ENCODE data around the gene DUOX2.

The DUOX2 gene

GRCh38 chr15:45118131-45118588 is 4.2 kb upstream of the DUOX2 start:
- DNase-seq, result peak; percentile 81 to 86

GRCh38 chr15:45117308-45118130 is 3.5 kb upstream of the DUOX2 start:
- DNase-seq, result no peak
- no peak for TF ChIP-seq POLR2A (IDR thresholded peaks at IDR 0.05; ENCODE audit: low read length)
- TF ChIP-seq GATA1 (IDR thresholded peaks at IDR 0.05; ENCODE audit: low read depth, low read length), result no peak

More at GRCh38 chr15:45118131-45118588, 4.2 kb upstream of the DUOX2 start:
- TF ChIP-seq GATA1 (IDR thresholded peaks at IDR 0.05; ENCODE audit: low read depth, low read length) (no peak), POLR2A (IDR thresholded peaks at IDR 0.05; ENCODE audit: low read length) (no peak)

- no peak for TF ChIP-seq POLR2A (IDR thresholded peaks at IDR 0.05; ENCODE audit: low read length)
- no peak for DNase-seq
These were observed 2.7 kb upstream of the DUOX2 start for GRCh38 chr15:45116482-45117307.

- no peak for DNase-seq
These were observed 2.1 kb upstream of the DUOX2 start for GRCh38 chr15:45116006-45116481.

GRCh38 chr15:45115312-45115820 is 1.4 kb upstream of the DUOX2 start:
- no peak for TF ChIP-seq POLR2A (IDR thresholded peaks at IDR 0.05; ENCODE audit: low read length)
- no peak for TF ChIP-seq GATA1 (IDR thresholded peaks at IDR 0.05; ENCODE audit: low read depth, low read length)
- no peak for DNase-seq

More at GRCh38 chr15:45116006-45116481, 2.1 kb upstream of the DUOX2 start:
- TF ChIP-seq POLR2A (IDR thresholded peaks at IDR 0.05; ENCODE audit: low read length), result no peak
- TF ChIP-seq GATA1 (IDR thresholded peaks at IDR 0.05; ENCODE audit: low read depth, low read length), result no peak

DNA sequence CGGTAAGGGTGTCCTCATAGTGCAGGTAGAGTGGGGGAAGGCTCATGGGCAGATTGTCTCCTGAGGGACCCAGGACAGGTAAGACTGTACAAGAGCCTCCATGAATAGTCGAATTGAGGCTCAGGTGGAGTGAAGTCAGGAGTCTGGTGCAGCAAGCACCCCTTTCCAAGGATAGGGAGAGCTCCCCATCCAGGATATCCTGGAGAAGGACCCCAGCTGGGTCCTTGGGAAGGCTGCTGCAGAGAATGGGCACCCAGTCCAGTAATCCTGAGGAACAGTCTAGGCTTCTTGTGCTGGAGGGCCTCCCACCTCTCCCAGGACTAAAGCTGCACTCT is 746 bp upstream of the DUOX2 start:
- TF ChIP-seq POLR2A (IDR thresholded peaks at IDR 0.05; ENCODE audit: low read length) (no peak), GATA1 (IDR thresholded peaks at IDR 0.05; ENCODE audit: low read depth, low read length) (no peak)
- DNase-seq, result no peak

- DNase-seq, result no peak
These were observed 487 bp downstream of the DUOX2 start for GRCh38 chr15:45113380-45113990.

DNA sequence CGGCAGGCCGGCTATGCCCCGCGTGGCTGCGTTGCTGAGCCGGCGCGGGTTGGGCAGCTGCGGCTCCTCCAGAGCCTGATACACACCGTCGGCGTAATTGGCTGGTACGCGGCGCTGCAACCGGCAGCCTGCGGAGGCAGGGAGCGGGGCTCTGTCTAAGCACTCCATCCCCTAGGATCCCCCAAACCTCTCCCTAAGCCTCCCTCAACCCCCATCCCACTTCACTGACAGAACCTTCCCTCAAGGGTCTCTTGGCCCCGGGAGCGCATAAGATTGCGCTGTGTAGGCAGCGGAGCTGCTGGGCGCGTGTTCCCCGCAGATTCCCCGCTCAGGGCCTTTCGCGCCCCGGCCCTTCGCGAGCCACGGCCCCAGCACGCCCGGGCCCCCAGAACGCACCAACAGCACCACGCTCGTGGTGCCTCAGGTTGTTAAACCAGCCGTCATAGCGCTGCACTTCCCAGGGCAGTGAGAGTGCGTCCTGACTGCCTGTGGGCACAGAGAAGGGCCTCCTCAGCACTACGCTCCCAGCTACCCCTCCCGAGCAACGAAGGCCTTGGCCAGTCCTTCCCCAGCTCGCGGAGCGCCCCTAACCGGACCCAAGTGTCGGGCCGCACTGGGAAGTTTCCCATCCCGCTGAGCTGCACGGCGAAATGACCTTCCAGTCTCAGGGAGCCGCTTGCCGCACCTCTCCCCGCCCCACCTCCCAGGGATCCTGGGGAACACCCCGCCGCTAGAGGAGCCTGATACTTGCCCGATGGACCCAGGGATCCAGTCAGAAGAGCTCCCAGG is 1.2 kb downstream of the DUOX2 start:
- no peak for DNase-seq
- TF ChIP-seq POLR2A (IDR thresholded peaks at IDR 0.05; ENCODE audit: low read length), result no peak
- TF ChIP-seq GATA1 (IDR thresholded peaks at IDR 0.05; ENCODE audit: low read depth, low read length), result no peak

More at GRCh38 chr15:45113380-45113990, 487 bp downstream of the DUOX2 start:
- TF ChIP-seq GATA1 (IDR thresholded peaks at IDR 0.05; ENCODE audit: low read depth, low read length), result no peak
- no peak for TF ChIP-seq POLR2A (IDR thresholded peaks at IDR 0.05; ENCODE audit: low read length)

GRCh38 chr15:45112143-45112590 is 1.8 kb downstream of the DUOX2 start:
- DNase-seq, result no peak
- TF ChIP-seq POLR2A (IDR thresholded peaks at IDR 0.05; ENCODE audit: low read length) (no peak), GATA1 (IDR thresholded peaks at IDR 0.05; ENCODE audit: low read depth, low read length) (no peak)

GRCh38 chr15:45111390-45112142 is 2.4 kb downstream of the DUOX2 start:
- no peak for TF ChIP-seq GATA1 (IDR thresholded peaks at IDR 0.05; ENCODE audit: low read depth, low read length)
- no peak for TF ChIP-seq POLR2A (IDR thresholded peaks at IDR 0.05; ENCODE audit: low read length)
- no peak for DNase-seq

- no peak for DNase-seq
- TF ChIP-seq GATA1 (IDR thresholded peaks at IDR 0.05; ENCODE audit: low read depth, low read length), result no peak
- TF ChIP-seq POLR2A (IDR thresholded peaks at IDR 0.05; ENCODE audit: low read length), result no peak
These were observed 3.6 kb downstream of the DUOX2 start for GRCh38 chr15:45110256-45110820.
